Upper lobe of left lung (tissue), 4 donors: ENCODE results near the gene ARHGEF19.

Experiments used
- CTCF ChIP-seq, 6 experiments: fragments of 450-650 bp in 4 of 6; fragments of 200-600 bp in 2 of 6; sonication (generic) in 2 of 6; IDR thresholded peaks; one replicate each; pipeline ENCODE4 v1.5.1; 2016 to 2019; ENCODE audit warnings: antibody characterized with exemption in 6 of 6
- EP300 ChIP-seq, 4 donors: sonication (generic); formaldehyde crosslinking; IDR thresholded peaks; one replicate each; pipeline ENCODE4 v1.5.1; 2017; ENCODE audit warnings: antibody characterized with exemption in 4 of 4, control low read depth in 2 of 4
- POLR2A ChIP-seq, 4 donors: fragments of 450-650 bp; IDR thresholded peaks; one replicate each; pipeline ENCODE4 v1.5.1; 2016 to 2017; ENCODE audit warnings: antibody characterized with exemption in 4 of 4, mild to moderate bottlenecking in 2 of 4
- POLR2AphosphoS5 ChIP-seq, 2 donors: sonication (generic); formaldehyde crosslinking; IDR thresholded peaks; one replicate each; pipeline ENCODE4 v1.5.1; 2017; ENCODE audit warnings: antibody characterized with exemption in 2 of 2

- peak; percentile 87 to 98 for TF ChIP-seq POLR2AphosphoS5 (IDR thresholded peaks at IDR 0.05)
- peak in 1 of 4 donors; percentile 43 for TF ChIP-seq EP300 (IDR thresholded peaks at IDR 0.05)
- peak in 2 of 6 experiments; percentile 12 to 13 for TF ChIP-seq CTCF (IDR thresholded peaks at IDR 0.05)
- TF ChIP-seq POLR2A (IDR thresholded peaks at IDR 0.05): peak in 3 of 4 donors; percentile 79 to 94 (median 94)
These were observed 56.7 kb downstream of the ARHGEF19 start, which contains the start of gene EPHA2 for GRCh38 chr1:16155537-16156410.
